Stimulated activated CD8-positive, alpha-beta memory T cell treated with anti-CD3 and anti-CD28 coated beads, Interleukin-12 subunit alpha, Interleukin-12 subunit beta, amount 100 ng/mL, for 1 hour (primary cell): ENCODE data around the gene ERVW-1.

Source experiments
- DNase-seq: peaks from one replicate; pipeline ENCODE4 v3.0.0-alpha.2; 2020; ENCODE audit warnings: low read depth

Gene ERVW-1

GRCh38 chr7:92425311-92425947 lies 52.3 kb downstream of the ERVW-1 start:
- DNase-seq, result no peak

- DNase-seq, result no peak
Measured at GRCh38 chr7:92423710-92424131, 54.0 kb downstream of the ERVW-1 start.

- no peak for DNase-seq
Measured at GRCh38 chr7:92422926-92423325, 54.8 kb downstream of the ERVW-1 start.

- no peak for DNase-seq
Measured at GRCh38 chr7:92421676-92422435, 55.9 kb downstream of the ERVW-1 start.
